ENCODE results near the gene TLCD1.

The TLCD1 gene

GRCh38 chr17:28750178-28751047 lies 24.4 kb upstream of the TLCD1 start:
- peak; percentile 95 for DNase-seq (ENCODE audit: low read depth)
- H3K4me3 ChIP-seq (replicated peaks; ENCODE audit: low read depth, low read length), result no peak overlapping the region
- peak; percentile 14 for TF ChIP-seq CTCF (IDR thresholded peaks at IDR 0.05; ENCODE audit: low read length, missing control alignments)

- TF ChIP-seq CTCF (IDR thresholded peaks at IDR 0.05; ENCODE audit: low read length, missing control alignments), result no peak
- DNase-seq (ENCODE audit: low read depth), result no peak
- no peak overlapping the region for H3K4me3 ChIP-seq (replicated peaks; ENCODE audit: low read depth, low read length)
Observed at GRCh38 chr17:28749516-28750177, 23.6 kb upstream of the TLCD1 start.

GRCh38 chr17:28748852-28749515 lies 23.0 kb upstream of the TLCD1 start:
- TF ChIP-seq CTCF (IDR thresholded peaks at IDR 0.05; ENCODE audit: low read length, missing control alignments), result no peak
- H3K4me3 ChIP-seq (replicated peaks; ENCODE audit: low read depth, low read length), result no peak overlapping the region
- no peak for DNase-seq (ENCODE audit: low read depth)

GRCh38 chr17:28747801-28748750 lies 22.0 kb upstream of the TLCD1 start:
- TF ChIP-seq CTCF (IDR thresholded peaks at IDR 0.05; ENCODE audit: low read length, missing control alignments), result no peak
- H3K4me3 ChIP-seq (replicated peaks; ENCODE audit: low read depth, low read length), result no peak overlapping the region
- DNase-seq (ENCODE audit: low read depth), result no peak

GRCh38 chr17:28747051-28747691 lies 21.1 kb upstream of the TLCD1 start:
- DNase-seq (ENCODE audit: low read depth), result no peak
- no peak overlapping the region for H3K4me3 ChIP-seq (replicated peaks; ENCODE audit: low read depth, low read length)
- TF ChIP-seq CTCF (IDR thresholded peaks at IDR 0.05; ENCODE audit: low read length, missing control alignments), result no peak

- no peak for TF ChIP-seq CTCF (IDR thresholded peaks at IDR 0.05; ENCODE audit: low read length, missing control alignments)
- H3K4me3 ChIP-seq (replicated peaks; ENCODE audit: low read depth, low read length), result peak overlapping the region; percentile 94
- DNase-seq (ENCODE audit: low read depth), result no peak
Observed at GRCh38 chr17:28746611-28747050, 20.6 kb upstream of the TLCD1 start.
